Right hindlimb (tissue), 1 donor: ENCODE results near the gene SMARCC2.
A peak's percentile ranks its signal among the peaks of the same experiment; 100 is the strongest.
"Not testable (repeated sequence)": the region's sequence is repeated elsewhere in the genome, so short reads cannot be mapped to it uniquely, and the experiment has no call there.

Source experiments
- DNase-seq: peaks from one replicate; pipeline ENCODE4 v3.0.0-alpha.2; 2018

SMARCC2 gene

DNA sequence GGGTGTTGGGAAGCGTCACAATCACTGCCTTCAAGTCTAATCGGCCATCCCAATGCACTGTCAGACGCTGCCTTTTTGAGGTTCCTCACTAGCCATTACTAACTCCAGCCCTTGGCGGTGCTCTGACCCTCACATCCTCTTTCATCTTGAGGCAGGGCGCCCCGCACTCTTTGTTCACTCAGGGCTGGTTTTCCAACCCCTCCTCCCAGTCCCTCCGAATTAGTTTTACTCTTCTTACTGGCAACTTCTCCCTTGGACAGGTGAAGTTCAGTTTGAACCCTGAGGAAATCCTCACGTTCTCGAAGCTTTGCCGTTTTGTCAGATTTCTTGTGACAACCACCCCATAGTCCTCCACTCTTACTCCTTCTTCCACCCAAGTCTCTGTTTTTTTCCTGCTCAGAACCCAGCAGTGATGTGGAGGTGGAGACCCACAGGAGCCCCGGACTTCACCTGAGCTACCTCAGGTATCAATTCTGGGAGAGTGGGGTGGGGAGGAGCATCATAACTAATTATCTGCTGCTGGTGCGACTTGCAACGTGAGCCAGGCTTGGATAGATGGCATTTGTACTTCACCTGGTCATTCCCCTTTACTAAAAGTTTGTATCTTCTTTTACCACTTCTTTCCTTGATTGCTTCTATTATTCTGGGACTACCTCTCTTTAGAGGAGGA, 70.5 kb downstream of the SMARCC2 start:
- DNase-seq: no peak

GRCh38 chr12:56117778-56118687, 71.2 kb downstream of the SMARCC2 start, which contains the start of gene ZC3H10:
Gene ZC3H10, plus strand, starts transcription at chr12:56118266. Its CDS starts 2,297 bp downstream, at chr12:56120563.
- DNase-seq: peak; percentile 99

DNA sequence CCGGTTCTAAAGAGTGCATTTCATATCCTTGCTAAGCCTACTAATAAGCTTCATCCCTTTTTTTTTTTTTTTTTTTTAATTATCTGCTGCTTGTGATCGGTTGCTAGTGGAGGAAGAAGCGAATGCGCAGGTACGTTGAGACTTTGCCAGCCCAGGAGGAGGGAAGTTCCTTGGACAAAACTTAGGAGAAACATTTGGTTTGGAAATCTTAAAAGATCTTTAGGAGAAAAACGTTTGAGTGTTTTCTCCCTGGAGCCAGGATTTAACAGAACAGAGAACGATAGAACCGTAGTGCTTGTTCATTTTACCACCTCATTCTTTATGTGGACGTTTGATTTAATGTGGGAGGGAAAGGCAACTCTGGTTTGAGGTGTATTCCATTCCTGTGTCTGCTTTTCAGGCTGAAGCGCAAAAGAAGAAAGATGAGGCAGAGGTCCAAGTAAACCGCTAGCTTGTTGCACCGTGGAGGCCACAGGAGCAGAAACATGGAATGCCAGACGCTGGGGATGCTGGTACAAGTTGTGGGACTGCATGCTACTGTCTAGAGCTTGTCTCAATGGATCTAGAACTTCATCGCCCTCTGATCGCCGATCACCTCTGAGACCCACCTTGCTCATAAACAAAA, 72.1 kb downstream of the SMARCC2 start:
- DNase-seq: not testable (repeated sequence)

DNA sequence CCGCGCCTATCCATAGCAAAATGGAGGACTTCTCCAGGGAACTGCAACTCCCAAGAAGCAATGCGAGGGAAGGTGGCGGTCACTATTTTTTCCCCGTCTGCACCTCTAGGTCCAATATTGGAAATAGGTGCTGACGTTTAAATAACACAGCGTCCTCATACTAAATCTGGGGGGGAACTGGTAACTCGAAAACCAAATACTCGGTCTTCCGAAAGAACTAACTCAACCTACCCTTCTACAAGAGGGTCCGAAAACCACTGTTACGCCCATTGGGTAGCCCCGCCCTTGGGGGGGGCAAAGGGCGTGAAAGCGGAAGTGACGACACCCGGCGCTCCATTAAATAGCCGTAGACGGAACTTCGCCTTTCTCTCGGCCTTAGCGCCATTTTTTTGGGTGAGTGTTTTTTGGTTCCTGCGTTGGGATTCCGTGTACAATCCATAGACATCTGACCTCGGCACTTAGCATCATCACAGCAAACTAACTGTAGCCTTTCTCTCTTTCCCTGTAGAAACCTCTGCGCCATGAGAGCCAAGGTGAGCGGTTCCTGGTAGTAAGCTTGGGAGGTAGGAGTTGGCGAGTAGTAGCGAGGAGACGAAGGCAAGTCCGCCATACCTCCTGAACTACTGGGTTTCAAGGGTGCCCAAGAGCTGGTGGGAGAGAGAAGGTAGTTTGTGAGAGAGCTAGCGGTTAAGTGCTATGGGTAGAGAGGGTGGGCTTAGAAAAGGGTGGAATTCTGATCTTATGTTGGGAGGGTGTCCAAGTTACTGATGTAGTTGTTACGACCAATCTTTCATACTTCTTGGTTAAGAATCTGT, 72.8 kb downstream of the SMARCC2 start, which contains the start of gene RPL41:
TSS of gene RPL41 (plus strand) at position 367 of the 815 bp plus-strand sequence.
- peak; percentile 97 for DNase-seq

- DNase-seq: peak; percentile 41
These were observed 74.0 kb downstream of the SMARCC2 start for GRCh38 chr12:56115329-56115728.

- DNase-seq: no peak
These were observed 75.2 kb downstream of the SMARCC2 start for GRCh38 chr12:56114084-56114483.
